ENCODE measurements around the gene PAMR1. TPM values are rescaled to one million over a fixed set of nuclear protein-coding genes. Genes with fewer than 3 reads are reported as not detected.

PAMR1 gene
- total RNA-seq, 1 experiment from 2014 or later: not detected

DNA sequence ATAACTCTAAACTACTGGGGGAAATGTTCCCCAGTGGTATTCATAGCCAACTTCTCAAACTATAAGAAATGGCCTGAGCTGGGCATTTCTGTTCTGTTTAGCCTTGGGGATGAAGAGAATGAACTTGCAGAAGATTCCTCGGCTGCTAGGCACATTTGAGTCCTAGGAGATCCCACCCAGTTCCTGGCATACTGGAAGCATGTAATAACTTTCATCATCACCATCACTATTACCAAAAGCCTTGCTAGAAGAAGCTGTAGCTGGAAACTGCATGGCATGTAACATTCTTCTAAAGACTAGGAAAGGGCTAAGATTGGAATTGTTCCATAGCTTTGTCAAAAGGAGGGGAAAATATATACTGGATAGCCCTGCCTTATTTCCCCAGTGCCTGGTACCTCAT is 65.9 kb downstream of the PAMR1 start:
- no peak for DNase-seq (ENCODE audit: low read depth)

GRCh38 chr11:35458846-35459245 is 66.6 kb downstream of the PAMR1 start:
- DNase-seq (ENCODE audit: low read depth): no peak

DNA sequence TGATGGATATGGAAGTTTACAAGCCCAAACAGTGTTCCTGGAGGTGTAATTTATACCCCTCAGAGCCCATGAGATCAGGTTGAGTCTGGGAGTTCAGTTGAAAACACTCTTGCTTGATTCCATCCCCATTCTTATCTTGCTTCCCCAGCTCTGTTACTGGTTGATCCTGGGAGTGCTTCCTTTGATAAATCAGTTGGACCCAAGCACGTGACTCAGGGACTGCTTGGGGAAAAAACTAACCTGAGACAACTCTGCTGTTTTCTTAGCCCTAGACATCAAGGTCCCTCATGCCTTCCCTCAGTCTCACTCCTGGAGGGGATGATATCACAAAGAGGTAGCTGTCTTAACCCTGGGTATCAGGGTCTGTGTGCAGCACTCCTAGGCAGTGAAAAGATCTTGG is 71.1 kb downstream of the PAMR1 start:
- DNase-seq (ENCODE audit: low read depth): no peak

- no peak for DNase-seq (ENCODE audit: low read depth)
These were observed 88.7 kb downstream of the PAMR1 start for GRCh38 chr11:35436581-35437250.

- no peak for DNase-seq (ENCODE audit: low read depth)
These were observed 91.8 kb downstream of the PAMR1 start for GRCh38 chr11:35433588-35433987.

DNA sequence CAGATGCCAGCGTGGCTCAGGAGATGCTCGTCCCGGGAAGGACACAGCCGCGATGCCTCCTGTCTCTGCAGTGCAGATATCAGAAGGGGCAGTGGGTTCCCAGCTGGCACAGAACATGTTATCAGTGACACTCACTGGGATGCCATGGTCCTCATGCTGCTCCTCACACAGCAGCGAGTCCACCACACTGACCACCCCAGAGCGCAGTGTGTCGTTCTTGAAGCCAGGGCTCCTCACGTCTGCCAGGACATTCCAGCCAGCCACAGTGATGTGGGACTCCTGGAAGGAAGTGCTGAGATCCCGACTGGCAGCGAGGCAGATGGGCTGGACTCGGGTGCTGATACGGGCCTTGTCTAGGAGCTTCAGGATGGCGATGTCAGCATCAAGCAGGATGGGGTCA is 93.0 kb downstream of the PAMR1 start:
- no peak for DNase-seq (ENCODE audit: low read depth)

DNA sequence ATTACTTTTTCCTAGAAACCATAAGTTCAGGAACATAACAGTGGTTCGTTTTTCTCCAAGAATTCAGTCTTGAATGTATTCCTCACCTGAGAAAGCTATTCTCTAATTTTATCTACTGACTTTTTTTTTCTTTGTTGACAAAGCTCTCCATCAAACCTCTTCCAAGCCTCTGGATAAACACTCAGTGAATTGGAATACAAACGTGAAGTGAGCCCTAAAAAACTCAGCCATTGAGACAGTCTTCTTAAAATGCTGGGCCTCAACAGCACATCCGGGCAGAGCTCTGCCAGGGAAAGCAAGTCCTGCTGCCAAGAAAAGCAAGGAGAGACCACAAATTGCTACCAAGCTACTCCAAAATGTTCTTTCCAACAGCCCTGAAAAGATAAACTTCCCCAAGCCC is 98.3 kb downstream of the PAMR1 start:
- no peak for DNase-seq (ENCODE audit: low read depth)

GRCh38 chr11:35426351-35426750 is 99.1 kb downstream of the PAMR1 start:
- no peak for DNase-seq (ENCODE audit: low read depth)

GRCh38 chr11:35425603-35426212 is 99.7 kb downstream of the PAMR1 start:
- no peak for DNase-seq (ENCODE audit: low read depth)

DNA sequence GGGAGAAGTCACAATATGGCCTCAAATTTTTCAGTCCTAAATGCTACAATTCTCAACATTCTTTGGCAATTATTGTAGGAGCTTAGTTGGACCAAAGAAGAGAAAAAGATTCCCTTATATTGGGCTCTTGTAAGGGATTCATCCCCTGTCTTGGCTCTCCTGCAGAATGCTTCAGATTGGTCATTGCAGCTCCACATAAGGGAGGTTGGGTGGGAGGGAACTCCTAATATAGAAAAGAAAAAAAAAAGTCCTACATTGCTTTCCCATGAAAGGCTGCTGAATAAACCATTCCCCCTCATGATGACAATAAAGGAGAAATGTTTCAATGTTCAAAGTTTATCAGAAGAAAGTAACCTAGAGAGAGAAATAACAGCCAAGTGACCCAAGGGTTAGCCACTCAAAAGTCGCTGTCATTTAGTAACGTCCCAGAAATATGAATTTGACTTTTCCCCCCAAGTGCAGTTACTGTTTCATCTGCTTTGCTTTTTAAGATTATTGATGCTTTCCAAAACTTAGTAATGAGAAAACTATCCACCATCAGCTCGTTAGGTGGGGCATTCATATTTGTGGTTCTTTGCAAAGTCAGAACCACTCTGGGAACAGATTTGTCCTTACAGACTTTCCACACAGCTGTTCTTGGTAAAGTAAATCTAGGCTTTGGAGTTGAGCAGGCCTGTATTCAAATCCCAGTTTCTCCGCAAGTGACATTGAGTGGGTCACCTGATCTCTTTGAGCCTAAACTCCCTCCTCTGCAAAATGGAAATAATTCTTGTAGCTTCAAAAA is 101.1 kb downstream of the PAMR1 start:
- no peak for DNase-seq (ENCODE audit: low read depth)

DNA sequence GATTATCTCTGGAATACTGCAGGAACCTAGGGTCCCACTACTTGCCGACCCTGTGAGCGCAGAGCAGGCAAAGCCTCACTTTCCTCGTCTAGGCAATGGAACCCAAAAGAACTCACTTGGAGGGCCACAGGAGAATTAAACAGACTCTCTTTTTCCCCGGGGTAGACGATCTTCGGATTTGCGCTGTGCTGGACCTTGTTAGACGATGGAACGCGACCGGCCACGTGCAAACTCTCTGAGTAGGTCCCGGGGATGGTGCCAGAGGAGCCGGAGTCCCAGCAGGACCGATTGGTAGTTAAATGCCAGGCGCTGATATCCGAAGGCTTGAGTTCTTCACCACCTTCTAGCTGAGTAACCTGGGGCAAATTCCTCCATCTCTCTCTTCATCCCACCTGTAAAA is 105.0 kb downstream of the PAMR1 start:
- no peak for DNase-seq (ENCODE audit: low read depth)

DNA sequence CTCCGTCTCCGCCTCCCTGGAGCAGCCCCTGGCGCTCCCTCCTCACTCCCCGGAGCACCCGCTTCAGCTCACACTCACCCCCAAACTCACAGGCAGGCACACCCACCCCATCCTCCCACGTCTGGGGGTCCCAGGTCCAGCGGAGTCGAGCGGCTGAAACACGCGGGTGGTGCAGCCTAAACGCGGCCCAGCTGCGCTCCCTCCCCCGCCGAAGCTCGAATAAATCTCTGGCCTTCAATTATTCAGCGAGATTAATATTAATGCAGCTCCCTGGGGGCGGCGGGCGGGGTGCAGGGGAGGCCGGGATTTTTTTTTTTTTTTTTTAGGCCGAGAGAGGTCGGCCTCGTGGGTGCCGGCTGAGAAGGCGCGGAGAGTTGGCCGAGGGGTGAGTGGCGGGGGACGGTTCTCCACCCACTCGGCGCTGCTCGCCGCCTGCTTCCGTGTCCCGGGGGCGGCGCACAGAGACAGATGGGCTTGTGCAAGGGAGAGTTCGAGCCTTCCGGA is 105.5 kb downstream of the PAMR1 start:
- DNase-seq (ENCODE audit: low read depth): no peak

GRCh38 chr11:35419184-35419829 is 106.1 kb downstream of the PAMR1 start, which contains the start of gene SLC1A2:
SLC1A2 (minus strand) TSS chr11:35419558; CDS start chr11:35418966, 592 bp downstream.
- no peak for DNase-seq (ENCODE audit: low read depth)

DNA sequence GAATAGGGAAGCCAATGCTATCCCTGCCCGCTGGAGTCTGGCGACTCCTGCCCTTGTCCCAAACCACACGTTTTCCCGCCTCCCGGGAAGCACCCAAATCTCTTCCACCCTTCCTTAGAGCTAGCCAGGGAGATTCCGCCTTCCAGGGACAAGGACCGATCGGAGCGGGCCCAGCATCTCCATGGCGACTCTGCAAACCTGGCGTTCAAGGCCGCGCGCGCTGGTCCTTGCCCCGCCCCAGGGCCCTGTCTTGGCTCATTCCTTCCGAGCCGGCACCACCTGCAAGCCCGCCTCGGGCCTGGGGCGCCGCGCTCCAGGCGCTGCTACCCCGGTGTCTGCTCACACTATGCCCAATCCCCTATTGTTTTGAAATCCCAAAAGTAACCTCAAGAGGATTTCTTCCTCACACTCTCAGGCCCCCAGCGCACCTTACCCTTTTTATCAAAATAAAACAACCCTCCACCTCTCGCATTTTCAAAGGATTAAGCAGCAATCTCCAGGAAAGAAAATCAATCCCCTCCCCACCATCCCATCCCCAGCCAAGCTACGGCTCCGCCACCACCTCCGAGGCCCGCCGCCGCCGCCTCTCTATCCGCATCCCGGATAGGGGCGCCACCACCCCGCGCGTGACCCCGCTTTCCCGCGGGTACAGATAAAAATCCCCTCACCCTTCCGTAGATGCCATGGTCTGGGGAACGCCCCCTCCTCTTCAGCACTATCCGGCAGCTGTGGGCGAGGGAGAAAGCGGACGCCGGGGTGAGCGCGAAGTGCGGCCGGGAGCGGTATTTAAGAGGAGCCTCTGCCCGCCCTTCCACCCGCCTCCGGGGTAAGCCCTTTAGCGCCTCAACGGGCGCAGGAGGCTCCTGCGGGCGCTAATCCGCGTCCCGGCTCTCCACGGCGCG is 106.9 kb downstream of the PAMR1 start:
- DNase-seq (ENCODE audit: low read depth): no peak

DNA sequence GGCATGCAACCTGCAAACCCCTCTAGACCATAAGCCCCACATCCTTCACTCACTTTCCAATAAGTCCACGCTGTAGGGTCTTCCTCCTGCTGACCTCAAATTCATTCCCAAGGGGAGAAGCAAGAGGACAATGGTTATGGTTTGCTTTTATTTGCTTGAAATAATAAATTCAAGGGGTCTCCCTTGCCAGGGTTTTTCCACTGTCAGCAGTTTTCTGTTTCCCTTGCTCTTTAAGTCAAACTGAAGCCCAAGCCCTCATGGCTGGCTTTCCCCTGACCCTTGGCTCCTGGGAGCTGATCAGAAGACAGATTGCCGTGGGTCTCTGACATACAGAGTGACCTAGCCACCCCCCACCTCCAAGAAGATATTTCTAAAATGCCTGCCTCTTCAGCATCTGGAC is 109.9 kb downstream of the PAMR1 start:
- no peak for DNase-seq (ENCODE audit: low read depth)

DNA sequence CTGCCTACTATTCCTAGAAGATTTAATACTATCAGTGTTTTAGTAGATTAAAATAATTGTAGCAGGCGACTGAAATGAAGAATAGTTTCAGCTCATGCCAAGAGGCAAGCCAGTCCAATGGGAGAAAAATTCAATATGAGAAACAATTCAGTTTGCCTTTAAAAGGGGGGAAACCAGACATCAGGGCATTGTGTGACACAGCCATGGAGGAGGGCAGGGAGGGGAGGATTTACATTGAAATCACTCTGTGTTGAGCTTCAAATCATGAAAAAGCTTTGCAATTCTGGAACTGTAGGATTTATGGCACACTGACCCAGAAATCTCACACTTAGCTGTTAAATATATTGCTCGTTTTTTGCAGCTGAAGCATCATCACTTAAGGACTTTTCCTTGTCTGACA is 110.6 kb downstream of the PAMR1 start:
- DNase-seq (ENCODE audit: low read depth): no peak

DNA sequence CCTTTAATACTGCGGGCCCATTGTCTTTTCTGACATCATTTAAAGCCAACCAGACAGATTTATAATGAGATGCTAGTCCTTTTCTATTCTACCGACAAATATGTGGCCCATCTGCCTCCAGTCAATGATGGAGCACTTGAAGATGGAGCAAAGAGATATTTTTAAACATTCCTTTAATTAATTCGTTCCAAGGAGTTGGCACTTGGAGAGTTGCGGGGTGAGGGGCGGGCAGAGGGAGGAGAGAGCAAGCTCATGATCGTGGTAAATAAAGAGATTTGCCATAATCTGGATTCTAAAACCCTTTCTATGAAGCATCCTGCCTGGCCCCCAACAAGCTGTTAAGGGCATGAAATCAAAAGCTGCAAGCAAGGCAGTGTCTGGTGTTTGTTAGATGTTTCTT is 111.1 kb downstream of the PAMR1 start:
- no peak for DNase-seq (ENCODE audit: low read depth)

GRCh38 chr11:35413598-35413997 is 111.8 kb downstream of the PAMR1 start:
- no peak for DNase-seq (ENCODE audit: low read depth)

DNA sequence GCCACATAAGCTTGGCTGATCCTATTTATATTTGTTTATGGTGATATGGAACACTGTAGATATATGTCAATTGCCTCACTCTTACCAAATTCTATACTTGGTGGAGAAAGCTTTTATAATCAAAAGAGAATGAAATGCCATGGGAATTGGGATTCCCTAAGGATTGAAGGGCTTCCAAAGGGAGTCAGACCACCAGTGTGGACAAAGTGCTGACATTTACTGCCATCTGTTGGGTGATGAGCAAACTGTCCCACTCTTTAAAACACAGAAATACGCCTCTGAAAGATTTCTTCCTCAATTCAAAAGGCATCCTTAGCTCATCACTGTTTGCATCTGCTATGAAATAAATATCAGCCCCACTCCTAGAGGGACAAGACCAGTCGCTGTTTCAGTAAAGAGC is 113.1 kb downstream of the PAMR1 start:
- peak; percentile 30 for DNase-seq (ENCODE audit: low read depth)

- no peak for DNase-seq (ENCODE audit: low read depth)
These were observed 118.4 kb downstream of the PAMR1 start for GRCh38 chr11:35407041-35407440.

DNA sequence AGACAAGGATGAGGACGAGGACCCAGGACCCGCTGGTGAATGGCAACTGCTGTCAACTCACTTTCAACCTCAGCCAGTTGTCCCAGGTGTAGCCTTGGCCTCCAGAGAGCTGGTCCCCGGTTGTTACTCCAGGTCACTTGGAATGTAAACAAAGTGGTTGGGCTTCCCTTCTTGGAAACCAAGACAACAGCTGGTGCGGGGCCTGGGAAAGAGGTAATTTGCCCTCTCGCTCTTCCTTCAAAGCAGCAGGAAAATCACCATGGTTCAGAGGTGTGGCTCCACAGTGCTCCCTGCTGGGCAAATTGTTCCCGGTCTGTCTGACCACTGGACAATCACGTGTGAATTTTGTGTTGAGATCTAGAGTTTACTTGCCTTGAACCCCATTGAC is 121.0 kb downstream of the PAMR1 start:
- DNase-seq (ENCODE audit: low read depth): peak; percentile 60

All from HT1080 (cell line).